NCI-H748 (cell line): ENCODE measurements around the gene MAPK12.
A peak's percentile ranks its signal among the peaks of the same experiment; 100 is the strongest.
"Not testable (repeated sequence)": the region's sequence is repeated elsewhere in the genome, so short reads cannot be mapped to it uniquely, and the experiment has no call there.

Source experiments
- DNase-seq: peaks from one replicate; lab custom pipeline; 2025; ENCODE audit not compliant: unreplicated experiment; lab: John Stamatoyannopoulos, UW

MAPK12 gene

GRCh38 chr22:50217543-50218152 lies 43.8 kb downstream of the MAPK12 start:
- DNase-seq, result no peak

- DNase-seq, result no peak
Measured at GRCh38 chr22:50216684-50217520, 44.6 kb downstream of the MAPK12 start.

- no peak for DNase-seq
Measured at GRCh38 chr22:50216055-50216683, 45.3 kb downstream of the MAPK12 start.

- no peak for DNase-seq
Measured at GRCh38 chr22:50215297-50216054, 46.0 kb downstream of the MAPK12 start.

- DNase-seq, result no peak
Measured at GRCh38 chr22:50213263-50213662, 48.2 kb downstream of the MAPK12 start.

GRCh38 chr22:50211147-50211546 lies 50.3 kb downstream of the MAPK12 start:
- no peak for DNase-seq

- no peak for DNase-seq
Measured at GRCh38 chr22:50210378-50211139, 50.9 kb downstream of the MAPK12 start.

GRCh38 chr22:50209893-50210292 lies 51.6 kb downstream of the MAPK12 start:
- peak; percentile 51 for DNase-seq

- DNase-seq, result no peak
Measured at GRCh38 chr22:50208939-50209892, 52.3 kb downstream of the MAPK12 start.

- DNase-seq, result no peak
Measured at GRCh38 chr22:50208430-50208938, 53.0 kb downstream of the MAPK12 start.

GRCh38 chr22:50207383-50208140 lies 53.9 kb downstream of the MAPK12 start:
- DNase-seq, result no peak

GRCh38 chr22:50206599-50206998 lies 54.9 kb downstream of the MAPK12 start:
- DNase-seq, result no peak

- DNase-seq, result no peak
Measured at GRCh38 chr22:50205781-50206569, 55.5 kb downstream of the MAPK12 start.

- DNase-seq, result not testable (repeated sequence)
Measured at GRCh38 chr22:50204998-50205397, 56.5 kb downstream of the MAPK12 start.

- DNase-seq, result no peak
Measured at GRCh38 chr22:50204571-50204970, 56.9 kb downstream of the MAPK12 start.

- DNase-seq, result no peak
Measured at GRCh38 chr22:50203288-50203687, 58.2 kb downstream of the MAPK12 start.
